Testis (tissue), 3 donors: ENCODE measurements around the gene KLF7. TPM values are rescaled to one million over a fixed set of nuclear protein-coding genes. Genes with fewer than 3 reads are reported as not detected.

Experiments used
- DNase-seq: peaks from one replicate; pipeline ENCODE4 v3.0.0-alpha.2; 2019
- H3K27ac ChIP-seq, 2 donors: fragments of 200-600 bp; sonication (generic); one replicate each; pipeline ENCODE4 v1.5.1; 2019
- H3K27me3 ChIP-seq: fragments of 200-600 bp; sonication (generic); one replicate; pipeline ENCODE4 v1.5.1; 2019
- H3K36me3 ChIP-seq: fragments of 200-600 bp; sonication (generic); one replicate; pipeline ENCODE4 v1.5.1; 2017; ENCODE audit warnings: low read depth; ENCODE audit errors: missing control alignments
- H3K4me1 ChIP-seq: fragments of 200-600 bp; sonication (generic); one replicate; pipeline ENCODE4 v1.5.1; 2019
- H3K4me3 ChIP-seq, 2 donors: fragments of 200-600 bp; sonication (generic); one replicate each; pipeline ENCODE4 v1.5.1; 2017 to 2019
- H3K9me3 ChIP-seq: fragments of 200-600 bp; sonication (generic); one replicate; pipeline ENCODE4 v1.5.1; 2017
- POLR2A ChIP-seq: fragments of 450-650 bp; IDR thresholded peaks from one replicate; pipeline ENCODE4 v1.6.1; 2017; ENCODE audit warnings: antibody characterized with exemption, mild to moderate bottlenecking, moderate library complexity
- WGBS, 2 donors: methylation state at CpG; one replicate each; pipeline ENCODE4 v1.1.5; 2018; 5-methylcytosine and 5-hydroxymethylcytosine counted together
- intact Hi-C: fragments of 100-400 bp; cut with DNase I; formaldehyde crosslinking; loops from one replicate; pipeline ENCODE4 v1.15.1; 2023; ENCODE audit warnings: low total_unique reads
- polyA plus RNA-seq: library from polyadenylated mRNA; stranded (reverse); fragments of 350-450 nt; fragmentation: Illumina TruSeq; extraction: RNeasy Lipid Tissue Mini Kit (QIAGEN cat#74804); gene quantifications from one replicate; pipeline ENCODE4 v1.2.3, GENCODE V29; 2014; ENCODE audit warnings: low read depth, low replicate concordance; ENCODE audit not compliant: insufficient read depth
- total RNA-seq, 2 donors: library from RNA; depleted of rRNA; stranded (reverse); fragments of >200 nt; gene quantifications; one replicate each; pipeline ENCODE4 v1.2.3, GENCODE V29; 2016
- TF ChIP-seq, protein P1 (sequence below), 3 experiments: fragments of 450-650 bp in 2 of 3; fragments of 200-600 bp in 1 of 3; sonication (generic) in 1 of 3; IDR thresholded peaks; one replicate each; pipeline ENCODE4 v1.5.1; 2016 to 2019; ENCODE audit warnings: antibody characterized with exemption in 3 of 3, mild to moderate bottlenecking in 2 of 3, moderate library complexity in 1 of 3

The KLF7 gene
- total and polyA plus RNA-seq, 3 donors from 2014 or later = 15.1 to 23.2 (median 21.1) TPM

DNA sequence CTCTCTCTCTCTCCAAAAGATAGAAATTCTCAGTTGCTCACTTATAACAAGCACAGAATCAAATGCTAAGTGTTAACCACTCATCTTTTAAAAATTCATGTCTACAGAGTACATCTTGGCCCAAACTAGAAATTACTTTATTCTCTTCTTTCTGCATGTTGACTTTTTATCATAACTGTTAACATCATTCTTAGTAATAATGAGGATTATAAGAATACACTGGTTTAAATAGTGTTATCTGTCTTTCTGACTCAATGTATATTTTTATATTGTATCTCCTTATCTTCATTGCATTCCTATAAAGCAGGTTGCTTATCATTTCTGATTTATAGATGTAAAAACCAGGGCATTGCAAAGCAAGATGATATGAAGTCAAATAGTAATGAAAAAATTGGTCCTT, 17.8 kb upstream of the KLF7 start:
- Histone ChIP-seq H3K4me1 (no peaks in the 10 kb centered on the region), H3K27ac (no peak overlapping the region), H3K36me3 (no peaks in the 10 kb centered on the region), H3K27me3 (no peaks in the 10 kb centered on the region), H3K9me3 (no peaks in the 10 kb centered on the region), H3K4me3 (no peak overlapping the region)
- TF ChIP-seq, protein P1, sequence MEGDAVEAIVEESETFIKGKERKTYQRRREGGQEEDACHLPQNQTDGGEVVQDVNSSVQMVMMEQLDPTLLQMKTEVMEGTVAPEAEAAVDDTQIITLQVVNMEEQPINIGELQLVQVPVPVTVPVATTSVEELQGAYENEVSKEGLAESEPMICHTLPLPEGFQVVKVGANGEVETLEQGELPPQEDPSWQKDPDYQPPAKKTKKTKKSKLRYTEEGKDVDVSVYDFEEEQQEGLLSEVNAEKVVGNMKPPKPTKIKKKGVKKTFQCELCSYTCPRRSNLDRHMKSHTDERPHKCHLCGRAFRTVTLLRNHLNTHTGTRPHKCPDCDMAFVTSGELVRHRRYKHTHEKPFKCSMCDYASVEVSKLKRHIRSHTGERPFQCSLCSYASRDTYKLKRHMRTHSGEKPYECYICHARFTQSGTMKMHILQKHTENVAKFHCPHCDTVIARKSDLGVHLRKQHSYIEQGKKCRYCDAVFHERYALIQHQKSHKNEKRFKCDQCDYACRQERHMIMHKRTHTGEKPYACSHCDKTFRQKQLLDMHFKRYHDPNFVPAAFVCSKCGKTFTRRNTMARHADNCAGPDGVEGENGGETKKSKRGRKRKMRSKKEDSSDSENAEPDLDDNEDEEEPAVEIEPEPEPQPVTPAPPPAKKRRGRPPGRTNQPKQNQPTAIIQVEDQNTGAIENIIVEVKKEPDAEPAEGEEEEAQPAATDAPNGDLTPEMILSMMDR (IDR thresholded peaks at IDR 0.05) = no peak
- TF ChIP-seq POLR2A = no peak
- intact Hi-C loops = no loop called here
- DNase-seq = no peak

DNA sequence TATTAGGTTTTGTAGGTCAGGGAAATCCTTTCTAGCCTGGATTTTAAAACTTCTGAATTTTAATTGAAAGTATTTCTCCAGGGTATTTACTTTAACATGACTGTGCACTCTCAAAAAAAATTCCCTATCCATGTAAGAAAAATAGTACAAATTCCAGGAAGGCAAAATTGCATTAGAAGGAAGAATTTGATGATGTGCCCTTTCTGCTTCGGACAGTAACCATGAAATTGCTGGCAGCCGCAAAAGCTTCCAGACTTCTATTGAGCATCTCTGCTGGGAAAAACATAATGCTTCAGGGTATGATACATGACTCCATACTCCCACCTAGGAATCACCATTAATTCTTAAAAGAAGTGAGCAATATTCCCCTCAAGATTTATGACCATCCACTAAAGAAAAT, 17.2 kb upstream of the KLF7 start:
- no peak for TF ChIP-seq POLR2A
- TF ChIP-seq, protein P1 (IDR thresholded peaks at IDR 0.05) = no peak
- no peak for DNase-seq
- H3K27me3 ChIP-seq = no peaks in the 10 kb centered on the region
- no peak overlapping the region for H3K4me3 ChIP-seq
- intact Hi-C loops = no loop called here
- no peaks in the 10 kb centered on the region for H3K9me3 ChIP-seq
- no peak overlapping the region for H3K27ac ChIP-seq
- no peaks in the 10 kb centered on the region for H3K36me3 ChIP-seq
- WGBS, 2 donors = 70 to 77% methylated on average over 2 of the region's 2 CpGs
- H3K4me1 ChIP-seq = no peaks in the 10 kb centered on the region

DNA sequence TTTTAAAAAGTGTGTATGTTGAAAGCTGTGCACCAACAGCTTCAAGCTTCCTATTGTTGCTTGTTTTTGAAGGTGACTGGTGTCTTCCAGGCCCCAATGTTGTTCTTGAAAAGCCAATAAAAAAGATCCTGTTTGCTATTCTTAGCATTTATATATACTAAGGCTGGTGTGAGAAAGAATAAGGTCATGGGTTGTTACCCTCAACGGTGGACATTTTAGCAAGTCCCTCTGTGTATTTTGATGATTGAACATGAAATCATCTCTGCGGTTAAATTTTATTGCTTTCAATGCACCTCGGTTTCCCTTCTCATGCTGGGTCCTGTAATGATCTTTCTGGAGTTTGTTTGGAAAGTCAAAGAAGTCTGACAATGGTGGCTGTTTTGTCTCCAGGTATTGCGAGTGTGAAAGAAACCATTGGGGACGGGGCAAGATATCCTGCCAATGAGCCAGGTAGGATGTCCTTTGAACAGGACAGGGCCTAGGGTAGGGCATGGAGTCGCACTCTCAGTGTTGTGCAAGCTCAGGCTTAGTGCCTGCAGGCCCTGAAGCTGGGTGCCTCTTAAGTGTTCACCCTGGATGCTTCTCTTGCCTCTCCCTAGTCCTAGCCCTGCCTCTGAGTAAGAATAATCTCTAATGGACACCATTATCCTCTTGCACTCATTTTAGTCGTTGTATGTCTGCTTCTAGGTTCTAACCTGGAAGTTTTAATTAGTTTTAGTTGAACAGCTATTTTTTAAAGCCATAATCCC, 16.0 kb upstream of the KLF7 start:
- no peaks in the 10 kb centered on the region for H3K9me3 ChIP-seq
- no peak overlapping the region for H3K27ac ChIP-seq
- H3K27me3 ChIP-seq = no peaks in the 10 kb centered on the region
- intact Hi-C loops = no loop called here
- WGBS, 2 donors = 90 to 93% methylated on average over 7 of the region's 7 CpGs
- TF ChIP-seq, protein P1 (IDR thresholded peaks at IDR 0.05) = no peak
- no peak for TF ChIP-seq POLR2A
- H3K4me1 ChIP-seq = no peaks in the 10 kb centered on the region
- H3K4me3 ChIP-seq = no peak overlapping the region
- H3K36me3 ChIP-seq = no peaks in the 10 kb centered on the region
- DNase-seq = no peak

DNA sequence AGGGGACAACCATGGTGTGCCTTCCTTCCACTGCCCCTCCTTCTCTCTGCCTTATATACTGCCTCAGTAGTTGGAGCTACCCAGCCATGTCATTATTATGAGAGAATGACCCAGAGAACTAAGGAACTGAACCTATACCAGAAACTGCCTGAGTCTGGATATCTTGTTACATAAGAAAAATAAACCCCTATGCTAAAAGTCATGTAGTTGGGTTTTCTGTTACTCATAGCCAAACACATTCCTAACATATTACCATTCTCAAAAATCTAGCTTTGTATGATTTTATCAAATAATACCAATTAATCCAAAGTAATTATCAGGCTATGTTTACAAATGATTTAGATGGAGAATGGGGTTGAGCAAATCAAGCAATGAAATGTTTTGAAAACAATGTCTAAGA, 15.0 kb upstream of the KLF7 start:
- Histone ChIP-seq H3K36me3 (no peaks in the 10 kb centered on the region), H3K4me1 (no peaks in the 10 kb centered on the region), H3K27ac (no peak overlapping the region), H3K27me3 (no peaks in the 10 kb centered on the region), H3K4me3 (no peak overlapping the region), H3K9me3 (no peaks in the 10 kb centered on the region)
- TF ChIP-seq POLR2A = no peak
- TF ChIP-seq, protein P1 (IDR thresholded peaks at IDR 0.05) = no peak
- intact Hi-C loops = no loop called here
- no peak for DNase-seq

DNA sequence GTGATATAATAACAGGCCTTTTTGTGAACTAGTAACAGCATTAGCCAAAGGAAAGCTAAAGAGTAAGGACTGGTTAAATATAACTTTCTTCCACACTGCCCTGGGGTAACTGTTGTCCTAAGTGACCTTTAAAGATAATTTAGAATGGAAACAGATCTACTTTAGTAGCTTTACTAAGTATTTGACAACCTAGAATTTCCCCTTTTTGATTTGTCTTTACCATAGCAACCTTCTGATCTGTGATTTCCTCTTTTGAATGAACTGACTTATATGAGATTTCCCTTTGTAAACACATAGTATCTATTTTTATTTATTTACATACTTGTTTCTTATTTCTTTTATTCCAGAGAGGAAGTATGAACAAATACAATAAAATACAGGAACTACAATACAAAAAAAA, 10.5 kb upstream of the KLF7 start:
- intact Hi-C loops = no loop called here
- no peaks in the 10 kb centered on the region for H3K36me3 ChIP-seq
- no peaks in the 10 kb centered on the region for H3K9me3 ChIP-seq
- no peaks in the 10 kb centered on the region for H3K27me3 ChIP-seq
- no peak overlapping the region for H3K4me3 ChIP-seq
- no peaks in the 10 kb centered on the region for H3K4me1 ChIP-seq
- TF ChIP-seq POLR2A = no peak
- no peak for DNase-seq
- H3K27ac ChIP-seq = no peak overlapping the region
